Measurements from ENCODE around the gene RMND5B.

DNA sequence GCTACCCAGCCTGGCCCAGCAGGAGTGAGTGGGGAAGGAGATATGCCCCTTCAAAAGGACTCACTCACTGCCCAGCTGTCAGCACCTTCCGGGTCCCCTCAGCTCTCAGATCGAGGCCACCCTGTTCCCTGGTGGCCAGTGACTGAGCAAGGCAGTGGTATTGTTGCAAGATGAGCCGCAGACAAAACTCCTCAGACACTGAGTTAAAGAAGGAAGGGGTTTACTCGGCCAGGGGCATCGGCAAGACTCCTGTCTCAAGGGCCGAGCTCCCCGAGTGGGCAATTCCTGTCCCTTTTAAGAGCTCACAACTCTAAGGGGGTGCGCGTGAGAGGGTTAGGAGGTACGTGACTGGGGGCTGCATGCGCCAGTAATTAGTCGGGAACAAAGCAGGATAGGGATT, 27.2 kb upstream of the RMND5B start:
- no peak for TF ChIP-seq CTCF (IDR thresholded peaks at IDR 0.05)
- TF ChIP-seq POLR2A (IDR thresholded peaks at IDR 0.05), result no peak
